DMS153 treated with DMSO at 0.1 percent for 48 hours (cell line): Measurements from ENCODE around the gene CYB5RL.

Experiments
- DNase-seq: peaks from one replicate; lab custom pipeline; 2025; ENCODE audit not compliant: unreplicated experiment; lab: John Stamatoyannopoulos, UW

CYB5RL gene

DNA sequence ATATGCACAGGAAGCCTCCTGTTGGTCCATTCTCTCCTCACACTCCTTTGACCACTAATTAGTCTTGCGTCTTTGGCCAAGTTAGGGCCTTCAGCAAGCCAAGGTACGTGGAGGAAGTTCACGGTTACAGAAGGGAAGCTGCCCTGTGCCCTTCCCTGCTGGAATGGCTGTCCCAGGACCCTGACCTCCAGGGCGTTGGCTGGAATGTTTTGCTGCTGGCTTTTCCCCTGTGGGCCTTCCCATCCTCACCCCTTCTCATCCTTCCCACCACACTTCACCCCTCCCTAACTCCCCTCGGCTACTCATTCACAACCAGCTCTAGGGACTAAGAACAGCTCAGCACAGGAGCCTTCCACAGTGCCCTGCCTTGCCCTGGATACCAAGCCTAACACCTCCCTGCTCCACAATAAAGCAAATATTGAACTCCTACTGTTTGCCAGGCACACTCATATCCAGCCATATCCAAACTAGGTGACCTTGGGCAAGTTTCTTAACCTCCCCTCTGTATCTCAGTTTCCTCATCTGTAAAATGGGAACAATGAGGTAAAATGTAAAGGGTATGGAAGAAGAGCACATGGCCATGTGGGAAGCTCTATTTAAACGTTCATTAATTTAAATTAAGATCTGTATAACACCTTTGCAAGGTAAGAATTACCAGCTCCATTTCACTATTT is 38.2 kb downstream of the CYB5RL start:
- no peak for DNase-seq

GRCh38 chr1:54160351-54160750 is 39.5 kb downstream of the CYB5RL start:
- DNase-seq = no peak

DNA sequence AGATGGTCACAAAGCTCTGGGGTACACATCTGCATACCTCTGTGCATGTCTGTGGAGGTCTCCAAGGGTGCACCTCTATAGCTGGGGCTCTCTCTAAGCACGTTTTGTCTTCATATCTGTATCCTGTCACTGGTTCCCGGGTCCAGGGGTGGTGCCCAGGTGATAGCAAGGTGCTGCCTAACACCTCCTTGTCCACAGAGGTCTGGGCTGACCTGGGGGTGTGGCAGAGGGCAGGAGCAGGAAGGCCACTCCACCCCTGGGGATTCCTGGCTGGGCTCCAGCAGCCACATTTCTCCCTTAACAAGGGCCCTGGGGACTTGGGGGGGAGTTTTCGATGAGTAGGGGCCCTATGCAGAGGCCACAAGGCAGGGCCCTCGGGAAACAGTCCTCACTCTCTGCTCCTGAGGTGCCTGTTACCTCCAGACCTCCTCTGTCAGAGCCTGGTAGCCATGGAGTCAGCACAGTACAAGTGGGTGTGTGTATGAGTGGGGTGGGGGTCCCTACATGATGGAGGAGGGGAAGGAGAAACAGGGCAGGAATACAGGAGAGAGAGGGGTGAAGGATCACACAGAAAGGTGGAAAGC is 40.0 kb downstream of the CYB5RL start:
- DNase-seq = no peak

GRCh38 chr1:54158071-54158470 is 41.8 kb downstream of the CYB5RL start:
- DNase-seq = no peak

- no peak for DNase-seq
Measured at GRCh38 chr1:54157401-54157800, 42.4 kb downstream of the CYB5RL start.

DNA sequence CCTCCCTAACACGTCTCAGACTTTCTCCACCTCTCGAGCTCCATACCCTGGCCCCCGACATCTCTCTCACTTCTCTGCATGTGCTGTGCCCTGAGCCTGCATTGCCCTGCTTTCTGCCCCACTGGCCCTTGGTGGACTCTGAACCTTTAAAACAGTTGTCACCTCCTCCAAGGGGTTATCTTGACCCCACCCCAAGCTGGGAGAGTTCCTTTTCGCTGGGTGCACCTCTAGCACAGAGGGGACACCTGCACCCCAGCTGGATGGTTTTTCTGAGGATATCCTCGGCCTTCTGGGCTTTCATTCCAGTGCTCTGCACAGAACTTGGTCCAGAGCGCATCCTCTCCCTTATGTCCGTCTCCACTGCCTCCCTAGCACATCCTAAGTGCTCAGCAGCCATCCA is 42.8 kb downstream of the CYB5RL start:
- DNase-seq = no peak

DNA sequence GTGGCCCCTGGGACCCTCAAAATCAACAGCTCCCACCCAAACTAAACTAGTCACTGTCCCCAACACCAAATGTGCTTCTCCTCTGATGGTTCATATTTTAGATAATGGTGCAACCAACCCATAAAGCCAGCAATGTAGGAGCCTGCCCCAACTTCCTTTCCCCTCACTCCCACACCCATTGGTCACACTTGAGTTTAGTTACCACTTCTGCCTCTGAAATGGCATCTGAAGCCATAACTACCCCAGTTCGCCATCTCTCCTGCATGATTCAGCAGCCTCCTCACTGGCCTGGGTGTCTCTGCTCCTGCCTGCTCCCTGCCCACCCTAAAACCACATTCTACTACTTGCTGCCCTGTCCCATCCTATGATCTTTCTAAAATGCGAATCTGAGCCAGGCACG is 43.6 kb downstream of the CYB5RL start:
- DNase-seq = no peak

DNA sequence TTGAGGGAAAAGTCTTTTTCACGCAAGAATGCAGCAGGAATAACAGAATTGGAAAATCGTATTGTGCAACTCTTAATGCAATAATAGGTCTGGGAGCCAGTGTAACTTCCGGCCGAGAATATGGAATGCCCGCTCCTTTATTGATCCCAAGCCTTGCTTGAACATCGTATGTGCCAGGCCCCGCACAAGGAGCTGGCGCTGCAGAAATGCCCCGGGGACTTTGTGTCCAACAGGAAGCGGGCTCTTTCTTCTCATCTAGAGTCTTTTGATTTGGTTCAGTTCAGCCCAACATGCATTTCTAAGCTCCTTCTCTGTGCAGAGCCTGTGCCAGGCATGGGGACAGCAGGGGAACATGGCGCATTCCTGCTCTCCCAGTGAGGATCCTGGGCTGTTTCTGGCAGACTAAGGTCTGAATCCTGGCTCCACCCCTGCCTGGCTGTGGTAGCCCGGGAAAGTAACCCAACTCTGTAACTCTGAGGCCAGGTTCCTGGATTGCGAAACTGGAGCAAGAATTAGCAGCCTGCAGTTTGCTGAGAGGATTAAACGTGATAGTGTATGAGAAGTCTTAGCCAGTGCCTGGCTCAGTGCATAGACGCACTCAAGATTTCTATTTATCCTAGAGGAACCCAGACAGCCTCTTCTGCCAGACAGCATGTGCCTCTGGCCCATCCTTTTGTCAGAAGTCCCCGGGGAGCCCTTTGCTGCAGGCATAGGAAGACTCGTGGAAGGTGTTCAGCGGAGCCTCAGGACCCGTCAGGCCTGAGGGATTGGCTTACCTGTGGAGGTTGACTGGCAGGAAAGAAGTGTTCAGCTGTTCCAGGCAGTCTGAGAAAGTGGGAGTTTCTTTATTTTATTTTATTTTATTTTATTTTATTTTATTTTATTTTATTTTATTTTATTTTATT is 46.0 kb downstream of the CYB5RL start:
- no peak for DNase-seq

DNA sequence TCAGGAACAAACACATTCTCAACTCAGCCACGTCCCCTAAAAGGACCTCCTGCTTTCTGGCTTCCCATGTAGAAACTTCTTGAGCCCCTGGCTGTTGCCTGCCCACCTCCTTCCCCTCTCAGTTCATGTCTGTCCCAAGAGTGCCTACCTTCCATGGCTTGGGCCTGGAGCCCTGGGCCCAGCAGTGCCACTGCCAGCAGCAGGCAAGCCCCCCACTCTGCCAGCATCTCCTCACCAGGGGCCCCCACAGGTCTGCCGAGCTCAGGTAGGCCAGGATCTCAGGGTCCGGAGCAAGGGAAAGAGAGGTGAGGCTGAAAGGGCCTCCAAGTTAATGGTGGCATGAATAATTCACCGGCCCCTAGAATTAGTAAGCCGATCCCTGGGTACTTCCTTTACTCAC is 47.1 kb downstream of the CYB5RL start, which contains the start of gene CDCP2:
CDCP2 (minus strand) TSS at position 305 of the 400 bp plus-strand sequence; CDS start at position 227, 78 bp downstream.
- DNase-seq = no peak

DNA sequence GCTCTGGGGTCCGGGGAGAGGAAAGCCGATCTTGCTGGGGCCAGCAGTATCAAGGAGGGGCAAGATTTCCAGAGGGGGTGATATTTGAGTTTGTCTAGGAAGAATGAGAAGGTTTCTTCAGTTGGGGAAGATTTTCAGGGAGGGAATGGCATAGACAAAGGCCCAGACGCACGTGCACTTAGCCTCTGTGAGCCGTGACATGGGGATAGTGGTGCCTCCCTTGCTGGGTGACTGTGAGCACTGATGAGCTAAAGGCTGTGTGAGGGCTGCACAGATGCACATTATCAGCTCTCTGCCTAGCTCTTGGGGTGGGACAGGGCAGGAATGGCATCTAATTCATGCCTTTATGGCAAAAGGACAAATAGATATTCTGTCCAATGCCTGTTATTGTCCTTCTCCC is 48.8 kb downstream of the CYB5RL start:
- DNase-seq = no peak
